ENCODE results near the gene COL20A1.

The COL20A1 gene

DNA sequence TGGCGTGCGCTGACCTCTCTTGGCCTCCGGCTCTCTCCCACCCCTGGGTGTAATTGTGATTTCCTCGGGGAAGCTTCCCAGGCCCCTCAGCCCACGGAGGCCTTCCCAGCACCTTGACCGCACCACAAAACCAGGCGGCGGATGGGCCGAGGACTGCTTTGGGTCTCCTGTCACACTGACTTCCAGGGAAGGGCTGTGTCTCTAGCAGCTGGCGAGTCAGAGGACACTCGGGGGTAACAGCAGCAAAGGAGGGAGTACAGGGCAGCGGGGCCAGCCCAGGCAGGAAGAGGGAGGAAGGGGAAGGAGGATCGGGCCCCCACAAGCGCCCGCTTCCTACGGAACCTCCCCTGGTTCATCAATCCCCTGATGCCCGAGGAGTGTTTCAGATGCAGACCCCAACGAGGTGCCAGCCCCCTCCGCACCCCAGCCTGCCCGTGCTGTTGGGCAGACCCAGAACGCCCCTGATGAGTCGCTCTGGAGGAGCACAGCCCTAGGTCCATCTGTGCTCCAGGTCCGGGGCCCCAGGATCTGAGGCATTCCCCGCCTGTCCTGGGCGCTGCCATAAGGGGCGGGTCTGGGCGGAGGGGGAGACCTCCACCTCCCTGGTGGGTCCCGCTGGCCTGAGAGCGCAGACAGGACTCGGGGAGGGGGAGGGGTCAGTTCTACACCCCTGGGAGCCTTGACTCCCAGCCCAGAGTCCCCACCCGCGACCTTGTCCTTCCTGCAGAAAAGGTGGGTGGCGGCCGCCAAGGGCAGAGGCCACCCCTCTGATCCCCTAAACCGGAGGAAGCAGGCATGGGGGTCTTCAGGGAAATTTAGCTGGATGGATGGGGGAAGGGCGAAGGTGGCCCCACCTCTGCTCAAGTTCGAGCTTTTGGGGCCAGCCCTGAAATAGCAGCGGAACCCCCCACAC lies 67.2 kb downstream of the COL20A1 start:
- no CpG with 5 or more reads among the region's 38 CpGs for WGBS (ENCODE audit: extremely low coverage, insufficient coverage, insufficient read length)
- H2BK5ac ChIP-seq (ENCODE audit: low read depth, low read length, poor library complexity): no peak overlapping the region
- no peak for DNase-seq
- H3K4ac ChIP-seq (ENCODE audit: low read depth, low read length): no peak overlapping the region
- no peak overlapping the region for H3K18ac ChIP-seq (ENCODE audit: low read length)
- no peak overlapping the region for H4K91ac ChIP-seq (ENCODE audit: low read depth, low read length)
- H3K14ac ChIP-seq (ENCODE audit: low read length): no peak overlapping the region
- no peaks in the 10 kb centered on the region for H3K4me1 ChIP-seq (ENCODE audit: control insufficient read depth in 1 of 2, insufficient read depth in 2 of 2, low read length in 2 of 2)
- H3K4me3 ChIP-seq (ENCODE audit: low read depth, low read length): no peak overlapping the region
- no peak overlapping the region for H2AK5ac ChIP-seq (ENCODE audit: low read length)
- no peak overlapping the region for H3K23ac ChIP-seq (ENCODE audit: low read length)
- H3K27me3 ChIP-seq (ENCODE audit: insufficient read depth, low read length): peaks cover 20% of the 10 kb centered on the region
- H3K79me2 ChIP-seq (ENCODE audit: control insufficient read depth, insufficient read depth, low read length, poor library complexity): no peaks in the 10 kb centered on the region
- H2BK120ac ChIP-seq (ENCODE audit: insufficient read depth, low read length, poor library complexity): no peak overlapping the region
- no peak overlapping the region for H4K8ac ChIP-seq (ENCODE audit: low read depth, low read length)
- H4K12ac ChIP-seq (ENCODE audit: low read depth, low read length): no peak overlapping the region
- H3K4me2 ChIP-seq (ENCODE audit: low read length): no peak overlapping the region
- no peak overlapping the region for H3K27ac ChIP-seq (ENCODE audit: low read depth, low read length)
- H3K9me3 ChIP-seq (ENCODE audit: insufficient read depth, low read depth, low read length): peaks cover 13% of the 10 kb centered on the region
- H3K79me1 ChIP-seq (ENCODE audit: low read length): no peaks in the 10 kb centered on the region
- H3K36me3 ChIP-seq (ENCODE audit: control insufficient read depth in 1 of 2, insufficient read depth in 2 of 2, low read length in 2 of 2): no peaks in the 10 kb centered on the region
- H2AFZ ChIP-seq (ENCODE audit: insufficient read depth, low read length, poor library complexity): no peak overlapping the region
- H3K9ac ChIP-seq (ENCODE audit: low read length): no peak overlapping the region
- no peak overlapping the region for H2BK12ac ChIP-seq (ENCODE audit: low read length)

DNA sequence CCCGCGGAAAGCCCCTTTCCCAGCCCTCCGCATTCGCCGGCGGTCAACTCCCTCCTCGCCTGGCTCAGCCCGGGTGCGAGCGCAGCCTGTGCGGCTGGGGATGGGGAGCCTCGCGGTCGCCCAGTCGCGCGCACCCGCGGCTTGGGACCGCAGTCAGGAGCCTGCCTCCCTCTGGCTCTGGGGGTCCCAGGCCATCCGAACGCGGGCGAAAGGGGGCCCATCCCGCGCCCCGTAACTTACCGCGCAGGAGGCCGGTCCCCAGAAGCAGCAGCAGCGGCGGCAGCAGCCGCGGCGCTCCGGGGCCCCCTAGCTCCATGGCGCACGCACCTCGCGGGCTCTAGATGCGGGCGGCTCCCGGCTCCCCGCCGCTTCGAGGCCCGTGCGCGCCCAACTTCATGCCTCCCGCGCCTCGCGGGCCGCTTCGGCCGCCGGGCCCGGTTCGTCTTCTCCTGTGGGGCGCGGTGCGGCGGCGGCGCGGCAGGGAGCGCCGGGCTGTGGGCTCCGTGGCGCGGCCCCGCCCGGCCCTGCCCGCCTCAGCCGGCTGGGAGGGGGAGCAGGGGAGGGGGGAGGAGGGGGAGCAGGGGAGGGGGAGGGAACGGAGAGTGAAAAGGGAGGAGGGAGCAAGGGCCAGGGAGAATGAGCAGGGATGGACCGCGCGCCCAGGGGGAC lies 68.0 kb downstream of the COL20A1 start, which contains the start of gene CHRNA4:
CHRNA4 (minus strand) TSS at position 500 of the 669 bp plus-strand sequence; CDS start at position 316, 184 bp downstream.
- Histone ChIP-seq H3K4me3 (ENCODE audit: low read depth, low read length) (no peak within 1 kb of the TSS), H4K12ac (ENCODE audit: low read depth, low read length) (no peak within 1 kb of the TSS), H3K36me3 (ENCODE audit: control insufficient read depth in 1 of 2, insufficient read depth in 2 of 2, low read length in 2 of 2) (no peaks in the 10 kb centered on the region), H3K14ac (ENCODE audit: low read length) (no peak within 1 kb of the TSS), H3K79me2 (ENCODE audit: control insufficient read depth, insufficient read depth, low read length, poor library complexity) (no peaks in the 10 kb centered on the region), H2AK5ac (ENCODE audit: low read length) (no peak within 1 kb of the TSS), H2BK120ac (ENCODE audit: insufficient read depth, low read length, poor library complexity) (no peak within 1 kb of the TSS), H2AFZ (ENCODE audit: insufficient read depth, low read length, poor library complexity) (no peak within 1 kb of the TSS), H3K9ac (ENCODE audit: low read length) (no peak within 1 kb of the TSS), H3K18ac (ENCODE audit: low read length) (no peak within 1 kb of the TSS), H3K27ac (ENCODE audit: low read depth, low read length) (no peak within 1 kb of the TSS), H4K91ac (ENCODE audit: low read depth, low read length) (no peak within 1 kb of the TSS), H2BK12ac (ENCODE audit: low read length) (no peak within 1 kb of the TSS), H3K23ac (ENCODE audit: low read length) (no peak within 1 kb of the TSS), H3K27me3 (ENCODE audit: insufficient read depth, low read length) (peaks cover 20% of the 10 kb centered on the region), H2BK5ac (ENCODE audit: low read depth, low read length, poor library complexity) (no peak within 1 kb of the TSS), H4K8ac (ENCODE audit: low read depth, low read length) (no peak within 1 kb of the TSS), H3K9me3 (ENCODE audit: insufficient read depth, low read depth, low read length) (peaks cover 13% of the 10 kb centered on the region), H3K4me1 (ENCODE audit: control insufficient read depth in 1 of 2, insufficient read depth in 2 of 2, low read length in 2 of 2) (no peaks in the 10 kb centered on the region), H3K4me2 (ENCODE audit: low read length) (no peak within 1 kb of the TSS), H3K4ac (ENCODE audit: low read depth, low read length) (no peak within 1 kb of the TSS), H3K79me1 (ENCODE audit: low read length) (no peaks in the 10 kb centered on the region)
- WGBS (ENCODE audit: extremely low coverage, insufficient coverage, insufficient read length): no CpG with 5 or more reads among the region's 79 CpGs
- DNase-seq: no peak

DNA sequence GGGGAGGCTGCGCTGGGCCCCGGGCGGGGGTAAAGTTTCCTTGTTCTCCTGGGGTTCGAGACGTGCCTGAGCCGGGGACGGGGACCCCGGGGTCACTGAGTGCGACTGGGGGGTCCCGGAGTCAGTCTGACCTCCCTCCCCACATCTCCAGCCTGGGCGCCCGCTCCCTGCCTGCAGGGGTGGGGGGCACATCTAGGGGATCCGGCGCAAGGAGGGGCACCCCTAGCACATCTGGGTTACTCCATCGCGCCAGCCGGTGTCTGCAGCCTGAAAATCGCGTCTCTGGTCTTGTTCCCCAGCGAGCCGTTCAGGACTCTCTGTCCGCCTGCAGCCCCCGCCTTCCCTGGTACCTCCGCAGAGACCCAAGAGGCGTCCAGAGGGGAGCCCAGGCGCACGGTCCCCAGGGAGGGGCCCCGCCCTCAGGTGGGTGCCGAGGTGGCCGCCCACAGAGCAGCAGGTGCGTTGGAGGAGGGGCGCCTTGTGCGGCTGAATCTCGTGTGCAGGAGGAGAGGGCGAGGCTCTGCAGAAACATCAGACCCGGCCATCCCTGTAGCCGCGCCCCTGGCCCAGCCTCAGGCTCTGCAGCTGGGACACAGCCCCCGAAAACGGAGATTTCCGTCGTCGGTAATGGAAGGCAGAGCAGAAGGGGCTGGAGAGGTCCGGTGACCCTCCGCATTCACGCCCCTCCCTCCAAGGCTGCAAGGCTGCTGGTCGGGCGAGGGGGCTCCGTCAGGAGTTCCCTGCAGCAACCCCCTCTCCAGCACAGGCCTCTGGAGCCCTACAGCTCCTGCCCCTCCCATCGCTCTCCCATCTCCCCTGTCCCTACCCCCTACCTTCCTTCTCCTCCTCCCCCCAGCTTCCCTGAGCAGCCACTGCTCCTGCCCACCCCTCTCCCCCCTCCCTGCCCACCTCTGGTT lies 68.8 kb downstream of the COL20A1 start:
- H3K4me3 ChIP-seq (ENCODE audit: low read depth, low read length): no peak overlapping the region
- H2BK12ac ChIP-seq (ENCODE audit: low read length): no peak overlapping the region
- H3K79me2 ChIP-seq (ENCODE audit: control insufficient read depth, insufficient read depth, low read length, poor library complexity): no peaks in the 10 kb centered on the region
- no peak overlapping the region for H4K91ac ChIP-seq (ENCODE audit: low read depth, low read length)
- no peak overlapping the region for H3K27ac ChIP-seq (ENCODE audit: low read depth, low read length)
- H2AK5ac ChIP-seq (ENCODE audit: low read length): no peak overlapping the region
- H3K23ac ChIP-seq (ENCODE audit: low read length): no peak overlapping the region
- no peak overlapping the region for H3K9ac ChIP-seq (ENCODE audit: low read length)
- no peak overlapping the region for H3K14ac ChIP-seq (ENCODE audit: low read length)
- H3K9me3 ChIP-seq (ENCODE audit: insufficient read depth, low read depth, low read length): peaks cover 10% of the 10 kb centered on the region
- no peaks in the 10 kb centered on the region for H3K79me1 ChIP-seq (ENCODE audit: low read length)
- no peak overlapping the region for H2BK120ac ChIP-seq (ENCODE audit: insufficient read depth, low read length, poor library complexity)
- no peak overlapping the region for H4K12ac ChIP-seq (ENCODE audit: low read depth, low read length)
- H3K18ac ChIP-seq (ENCODE audit: low read length): no peak overlapping the region
- no peaks in the 10 kb centered on the region for H3K36me3 ChIP-seq (ENCODE audit: control insufficient read depth in 1 of 2, insufficient read depth in 2 of 2, low read length in 2 of 2)
- WGBS (ENCODE audit: extremely low coverage, insufficient coverage, insufficient read length): no CpG with 5 or more reads among the region's 50 CpGs
- H3K4me1 ChIP-seq (ENCODE audit: control insufficient read depth in 1 of 2, insufficient read depth in 2 of 2, low read length in 2 of 2): no peaks in the 10 kb centered on the region
- H3K4me2 ChIP-seq (ENCODE audit: low read length): no peak overlapping the region
- H2BK5ac ChIP-seq (ENCODE audit: low read depth, low read length, poor library complexity): no peak overlapping the region
- H3K27me3 ChIP-seq (ENCODE audit: insufficient read depth, low read length): peaks cover 20% of the 10 kb centered on the region
- H4K8ac ChIP-seq (ENCODE audit: low read depth, low read length): no peak overlapping the region
- no peak overlapping the region for H3K4ac ChIP-seq (ENCODE audit: low read depth, low read length)
- H2AFZ ChIP-seq (ENCODE audit: insufficient read depth, low read length, poor library complexity): no peak overlapping the region
- no peak for DNase-seq

DNA sequence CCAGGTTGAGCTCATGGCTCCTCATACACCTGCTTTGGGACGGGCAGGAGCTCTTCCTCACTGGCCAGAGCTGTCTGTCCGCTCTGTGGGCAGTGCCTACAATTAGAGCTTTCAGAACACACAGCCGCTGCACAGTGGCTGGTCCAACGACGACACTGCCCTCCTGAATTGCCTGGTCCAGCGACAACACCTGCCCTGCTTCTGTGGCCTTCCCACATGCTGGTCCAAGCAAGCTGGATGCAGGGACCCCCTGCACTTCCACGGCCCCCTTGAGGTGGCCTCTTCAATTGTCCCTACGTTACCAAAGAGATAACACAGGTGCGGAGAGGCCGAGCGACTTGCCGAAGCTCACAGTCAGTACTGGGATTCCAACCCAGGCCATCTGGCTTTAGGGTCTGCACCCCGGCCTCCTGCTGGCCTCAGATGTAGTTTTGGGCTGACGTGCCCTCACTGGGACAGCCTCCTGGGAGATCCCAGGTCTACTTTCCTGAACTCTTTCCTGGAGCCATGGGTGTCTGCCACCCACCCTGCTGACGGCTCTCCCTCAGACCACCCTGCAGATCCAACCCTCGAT lies 69.5 kb downstream of the COL20A1 start:
- Histone ChIP-seq H2BK12ac (ENCODE audit: low read length) (no peak overlapping the region), H3K9me3 (ENCODE audit: insufficient read depth, low read depth, low read length) (peaks cover 6% of the 10 kb centered on the region), H3K4ac (ENCODE audit: low read depth, low read length) (no peak overlapping the region), H4K91ac (ENCODE audit: low read depth, low read length) (no peak overlapping the region), H3K18ac (ENCODE audit: low read length) (no peak overlapping the region), H3K4me2 (ENCODE audit: low read length) (no peak overlapping the region), H3K9ac (ENCODE audit: low read length) (no peak overlapping the region), H3K79me2 (ENCODE audit: control insufficient read depth, insufficient read depth, low read length, poor library complexity) (no peaks in the 10 kb centered on the region), H2BK120ac (ENCODE audit: insufficient read depth, low read length, poor library complexity) (no peak overlapping the region), H3K14ac (ENCODE audit: low read length) (no peak overlapping the region), H4K8ac (ENCODE audit: low read depth, low read length) (no peak overlapping the region), H2BK5ac (ENCODE audit: low read depth, low read length, poor library complexity) (no peak overlapping the region), H4K12ac (ENCODE audit: low read depth, low read length) (no peak overlapping the region), H3K27me3 (ENCODE audit: insufficient read depth, low read length) (peaks cover 20% of the 10 kb centered on the region), H3K36me3 (ENCODE audit: control insufficient read depth in 1 of 2, insufficient read depth in 2 of 2, low read length in 2 of 2) (no peaks in the 10 kb centered on the region), H3K23ac (ENCODE audit: low read length) (no peak overlapping the region), H2AFZ (ENCODE audit: insufficient read depth, low read length, poor library complexity) (no peak overlapping the region), H3K4me3 (ENCODE audit: low read depth, low read length) (no peak overlapping the region), H3K79me1 (ENCODE audit: low read length) (no peaks in the 10 kb centered on the region), H3K4me1 (ENCODE audit: control insufficient read depth in 1 of 2, insufficient read depth in 2 of 2, low read length in 2 of 2) (no peaks in the 10 kb centered on the region), H2AK5ac (ENCODE audit: low read length) (no peak overlapping the region), H3K27ac (ENCODE audit: low read depth, low read length) (no peak overlapping the region)
- DNase-seq: no peak
- no CpG with 5 or more reads among the region's 16 CpGs for WGBS (ENCODE audit: extremely low coverage, insufficient coverage, insufficient read length)

All from trophoblast cell (in vitro differentiated cells and primary cell).